Measurements from ENCODE around the gene TMEM88.

GRCh38 chr17:7824021-7824924 is 30.6 kb upstream of the TMEM88 start:
- TF ChIP-seq ZNF274 (IDR thresholded peaks at IDR 0.05; ENCODE audit: low read depth, low read length), result no peak
- TF ChIP-seq SUZ12 (IDR thresholded peaks at IDR 0.05; ENCODE audit: extremely low read depth, insufficient read depth, insufficient read length), result no peak
- TF ChIP-seq YY1 (IDR thresholded peaks at IDR 0.05; ENCODE audit: insufficient read depth, insufficient read length), result no peak

Data from NT2/D1 (cell line).